Effector memory CD8-positive, alpha-beta T cell (primary cell): Measurements from ENCODE around the gene ABT1.

Experiments
- ATAC-seq: fragments of 150-1000 bp; cut with Tn5 transposase; replicated peaks from 2 replicates; pipeline ENCODE4 v1.10.0; 2021; ENCODE audit warnings: mild to moderate bottlenecking, moderate library complexity
- DNase-seq, 3 experiments: peaks; one replicate each; pipeline ENCODE4 v3.0.0; 2021
- H3K27ac Mint-ChIP-seq, 2 donors: one replicate each; pipeline ENCODE4 v1.8.0; 2022; ENCODE audit warnings: mild to moderate bottlenecking in 2 of 2, mixed read lengths in 2 of 2, moderate library complexity in 2 of 2
- H3K27me3 Mint-ChIP-seq, 2 donors: one replicate each; pipeline ENCODE4 v1.8.0; 2022; ENCODE audit warnings: mixed read lengths in 2 of 2
- H3K36me3 Mint-ChIP-seq: one replicate; pipeline ENCODE4 v1.8.0; 2022; ENCODE audit warnings: mild to moderate bottlenecking, moderate library complexity, mixed read lengths; ENCODE audit not compliant: insufficient read depth
- H3K4me1 Mint-ChIP-seq, 2 donors: one replicate each; pipeline ENCODE4 v1.8.0; 2022; ENCODE audit warnings: low read depth in 2 of 2, mixed read lengths in 2 of 2
- H3K4me3 Mint-ChIP-seq, 2 donors: one replicate each; pipeline ENCODE4 v1.8.0; 2022; ENCODE audit warnings: mild to moderate bottlenecking in 2 of 2, mixed read lengths in 2 of 2, moderate library complexity in 2 of 2
- H3K9me3 Mint-ChIP-seq, 2 donors: one replicate each; pipeline ENCODE4 v1.8.0; 2022; ENCODE audit warnings: mixed read lengths in 2 of 2

ABT1 gene

DNA sequence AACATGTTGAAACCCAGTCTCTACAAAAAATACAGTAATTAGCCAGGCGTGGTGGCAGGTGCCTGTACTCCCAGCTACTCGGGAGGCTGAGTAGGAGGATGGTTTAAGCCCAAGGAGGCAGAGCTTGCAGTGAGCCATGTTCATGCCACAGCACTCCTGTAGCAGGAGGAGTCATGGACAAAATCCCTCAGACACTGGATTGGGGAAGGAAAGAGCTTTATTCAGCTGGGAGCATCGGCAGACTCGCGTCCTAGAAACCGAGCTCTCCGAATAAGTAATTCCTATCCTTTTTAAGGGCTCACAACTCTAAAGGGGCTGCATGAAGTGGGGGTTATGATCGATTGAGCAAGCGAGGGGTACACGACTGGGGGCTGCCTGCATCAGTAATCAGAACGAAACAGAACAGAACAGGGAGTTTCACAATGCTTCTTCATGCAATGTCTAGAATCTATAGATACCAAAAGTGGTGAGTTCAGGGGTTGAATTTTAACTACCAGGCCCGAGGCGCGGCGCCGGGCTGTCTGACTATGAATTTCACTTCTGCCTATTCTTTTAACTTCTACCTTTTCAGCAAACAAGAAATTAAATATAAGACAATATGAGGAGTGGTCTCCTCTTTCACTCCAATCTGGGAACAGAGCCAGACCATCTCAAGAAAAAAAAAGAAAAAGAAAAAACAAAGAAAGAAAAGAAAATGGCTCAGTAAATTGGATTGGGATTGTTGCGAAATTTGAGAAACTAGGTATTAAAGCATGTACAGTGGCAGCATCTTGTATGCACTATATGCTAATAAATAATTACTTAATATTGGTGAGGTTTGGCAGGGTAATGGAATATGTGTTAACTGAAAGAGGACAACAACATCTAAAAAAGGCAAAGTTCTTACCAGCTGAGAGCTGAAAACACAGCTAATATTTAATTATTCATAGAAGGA is 35.0 kb upstream of the ABT1 start:
- H3K27me3 Mint-ChIP-seq = no peaks in the 10 kb centered on the region
- ATAC-seq = no peak
- H3K4me3 Mint-ChIP-seq = no peak overlapping the region
- DNase-seq = no peak
- peaks cover 2% of the 10 kb centered on the region for H3K36me3 Mint-ChIP-seq
- no peaks in the 10 kb centered on the region for H3K4me1 Mint-ChIP-seq
- no peak overlapping the region for H3K27ac Mint-ChIP-seq
- H3K9me3 Mint-ChIP-seq = no peaks in the 10 kb centered on the region

- no peak for ATAC-seq
These were observed 33.3 kb upstream of the ABT1 start for GRCh38 chr6:26563488-26563887.

DNA sequence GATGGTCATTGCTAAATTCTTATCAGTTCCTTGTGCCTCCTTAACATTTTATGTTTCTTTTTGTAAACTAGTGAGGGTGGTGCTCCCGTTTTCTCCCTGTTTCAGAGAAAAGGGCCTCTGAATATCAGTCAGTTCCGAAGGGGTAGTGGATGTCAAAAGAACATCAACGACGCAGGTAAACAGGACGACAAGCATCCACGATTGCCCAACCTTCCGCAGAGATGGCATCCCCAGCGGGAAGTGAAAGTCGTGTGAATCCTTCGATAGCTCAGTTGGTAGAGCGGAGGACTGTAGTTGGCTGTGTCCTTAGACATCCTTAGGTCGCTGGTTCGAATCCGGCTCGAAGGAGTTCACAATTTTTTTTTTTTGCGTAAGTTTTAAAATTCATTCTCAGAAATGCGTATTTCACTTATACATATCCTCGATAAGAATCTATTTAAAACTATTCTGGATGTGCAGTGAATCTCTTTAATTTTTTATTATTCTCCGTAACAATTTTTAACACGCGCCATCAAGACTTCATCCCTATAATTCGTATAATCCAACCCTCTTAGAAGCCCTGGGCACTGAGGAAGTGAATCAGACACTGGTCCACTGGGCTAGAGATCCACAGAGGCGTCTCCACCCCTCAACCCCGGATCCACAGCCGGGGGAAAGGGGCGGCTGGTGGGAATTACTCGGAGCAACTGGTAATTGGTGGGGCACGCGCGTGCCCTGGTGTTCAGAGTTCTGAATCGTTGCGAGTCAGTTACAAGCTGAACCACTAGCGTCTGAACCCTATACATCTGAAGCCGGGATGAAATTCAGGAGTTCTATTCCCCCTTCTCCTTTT is 27.9 kb upstream of the ABT1 start:
- H3K36me3 Mint-ChIP-seq = peaks cover 51% of the 10 kb centered on the region
- H3K4me1 Mint-ChIP-seq = peaks cover 17 to 19% of the 10 kb centered on the region in 2 donors
- peaks cover 7 to 10% of the 10 kb centered on the region in 2 donors for H3K27me3 Mint-ChIP-seq
- ATAC-seq = peak; percentile 80
- DNase-seq = peak; percentile 99 to 100 (median 100)
- H3K9me3 Mint-ChIP-seq = peaks cover 4 to 9% of the 10 kb centered on the region in 2 donors
- peak overlapping the region; percentile 97 to 98 for H3K4me3 Mint-ChIP-seq
- peak overlapping the region; percentile 100 for H3K27ac Mint-ChIP-seq

More at GRCh38 chr6:26563488-26563887, 33.3 kb upstream of the ABT1 start:
- Mint-ChIP-seq H3K4me3 (no peak overlapping the region), H3K9me3 (peaks cover 2 to 3% of the 10 kb centered on the region in 2 donors), H3K27ac (no peak overlapping the region), H3K27me3 (peaks cover 2 to 4% of the 10 kb centered on the region in 2 donors), H3K4me1 (peaks cover 2 to 3% of the 10 kb centered on the region in 2 donors), H3K36me3 (peaks cover 19% of the 10 kb centered on the region)
- no peak for DNase-seq

DNA sequence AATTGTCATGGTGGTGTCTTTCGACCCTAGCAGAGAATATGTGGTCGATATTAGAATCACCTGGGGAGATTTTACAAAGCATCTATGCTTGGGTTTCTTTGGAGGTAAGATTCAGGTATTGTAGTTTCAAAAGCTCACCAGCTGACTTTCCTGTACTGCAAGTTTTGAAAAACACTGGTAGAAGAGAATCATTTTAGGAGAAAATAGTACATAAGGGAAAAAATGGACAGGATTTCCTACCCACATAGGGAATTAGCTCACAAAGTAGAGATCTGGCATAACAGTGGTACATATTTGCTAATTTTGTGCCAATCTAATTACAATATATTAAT is 27.4 kb upstream of the ABT1 start:
- ATAC-seq (no peak), DNase-seq (no peak)
- H3K27me3 Mint-ChIP-seq = peaks cover 7 to 10% of the 10 kb centered on the region in 2 donors
- peak overlapping the region; percentile 97 to 98 for H3K4me3 Mint-ChIP-seq
- H3K36me3 Mint-ChIP-seq = peaks cover 51% of the 10 kb centered on the region
- peaks cover 4 to 9% of the 10 kb centered on the region in 2 donors for H3K9me3 Mint-ChIP-seq
- peak overlapping the region; percentile 100 for H3K27ac Mint-ChIP-seq
- peaks cover 17 to 19% of the 10 kb centered on the region in 2 donors for H3K4me1 Mint-ChIP-seq

DNA sequence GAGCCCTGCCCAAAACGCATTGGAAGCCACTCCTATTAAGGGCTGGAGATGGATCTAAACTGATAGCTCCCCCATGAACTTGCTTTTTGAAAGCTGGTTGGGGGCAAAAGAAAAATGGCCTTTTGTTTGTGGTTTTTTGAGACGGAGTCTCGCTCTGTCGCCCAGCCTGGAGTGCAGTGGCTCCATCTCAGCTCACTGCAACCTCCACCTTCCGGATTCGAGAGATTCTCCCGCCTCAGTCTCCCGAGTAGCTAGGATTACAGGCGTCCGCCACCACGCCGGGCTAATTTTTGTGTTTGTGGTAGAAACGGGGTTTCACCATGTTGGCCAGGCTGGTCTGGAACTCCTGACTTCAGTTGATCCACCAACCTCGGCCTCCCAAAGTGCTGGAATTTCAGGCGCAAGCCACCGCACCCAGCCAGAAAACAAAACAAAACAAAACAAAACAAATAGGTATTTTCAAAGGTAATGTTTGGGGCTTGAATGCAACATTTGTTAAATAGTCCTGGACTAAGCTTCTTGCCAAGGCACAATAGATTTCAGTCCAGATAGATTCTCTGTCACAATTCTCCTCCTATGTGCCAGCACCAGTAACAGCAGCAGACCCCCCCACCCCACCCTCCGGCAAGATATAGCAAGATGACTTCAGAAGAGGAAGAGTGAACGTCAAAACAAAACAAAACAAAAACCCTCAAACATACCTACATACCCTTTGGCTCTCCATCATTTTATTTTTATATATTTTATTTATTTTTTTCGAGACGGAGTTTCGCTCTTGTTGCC is 26.5 kb upstream of the ABT1 start:
- DNase-seq = no peak
- Mint-ChIP-seq H3K9me3 (peaks cover 4 to 9% of the 10 kb centered on the region in 2 donors), H3K4me1 (peaks cover 17 to 19% of the 10 kb centered on the region in 2 donors), H3K27ac (peak overlapping the region in 1 of 2 donors; percentile 6), H3K4me3 (no peak overlapping the region), H3K27me3 (peaks cover 7 to 10% of the 10 kb centered on the region in 2 donors), H3K36me3 (peaks cover 51% of the 10 kb centered on the region)
- no peak for ATAC-seq

DNA sequence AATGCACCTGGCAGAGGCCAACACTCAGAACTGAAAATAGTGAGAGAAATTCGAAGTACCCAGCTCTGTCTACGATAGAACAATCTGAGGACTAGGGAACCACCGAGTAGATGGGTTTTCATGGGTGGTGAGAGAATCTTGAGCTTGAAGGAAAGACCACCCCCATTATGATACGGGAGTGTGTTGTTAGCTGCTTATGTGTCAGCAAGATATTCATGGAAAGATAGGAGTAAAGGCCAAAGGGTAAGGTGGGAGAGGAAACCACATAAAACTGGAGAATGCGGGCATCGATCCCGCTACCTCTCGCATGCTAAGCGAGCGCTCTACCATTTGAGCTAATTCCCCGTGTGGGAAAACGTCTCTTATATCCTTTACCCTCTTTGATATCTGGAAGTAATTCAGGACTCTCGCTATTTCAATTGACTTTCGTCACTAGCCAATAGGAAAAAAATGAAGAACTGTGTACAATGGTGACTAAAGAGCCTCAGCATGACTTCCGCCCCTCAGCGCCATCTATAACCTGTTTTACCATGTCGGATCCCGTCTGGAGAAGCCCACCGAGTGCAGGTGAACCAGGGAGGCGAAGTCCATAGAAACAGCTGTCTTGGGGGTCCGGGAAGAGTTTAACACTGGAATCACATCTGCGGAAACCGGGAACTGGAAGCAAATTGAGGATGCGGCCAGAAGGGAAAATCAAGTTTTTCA is 25.0 kb upstream of the ABT1 start:
- Mint-ChIP-seq H3K4me3 (peak overlapping the region; percentile 79 to 90), H3K4me1 (peaks cover 21 to 24% of the 10 kb centered on the region in 2 donors), H3K36me3 (peaks cover 57% of the 10 kb centered on the region), H3K27me3 (peaks cover 7 to 10% of the 10 kb centered on the region in 2 donors), H3K9me3 (peaks cover 4 to 9% of the 10 kb centered on the region in 2 donors), H3K27ac (peak overlapping the region; percentile 82 to 96)
- peak; percentile 40 to 56 (median 51) for DNase-seq
- ATAC-seq = peak; percentile 54

- H3K4me3 Mint-ChIP-seq = no peak overlapping the region
- ATAC-seq (no peak), DNase-seq (no peak)
- peaks cover 38% of the 10 kb centered on the region for H3K36me3 Mint-ChIP-seq
- H3K4me1 Mint-ChIP-seq = peaks cover 21 to 23% of the 10 kb centered on the region in 2 donors
- H3K9me3 Mint-ChIP-seq = peaks cover 0 to 7% of the 10 kb centered on the region in 2 donors
- no peak overlapping the region for H3K27ac Mint-ChIP-seq
- no peaks in the 10 kb centered on the region for H3K27me3 Mint-ChIP-seq
These were observed 21.2 kb upstream of the ABT1 start for GRCh38 chr6:26575494-26575939.

DNA sequence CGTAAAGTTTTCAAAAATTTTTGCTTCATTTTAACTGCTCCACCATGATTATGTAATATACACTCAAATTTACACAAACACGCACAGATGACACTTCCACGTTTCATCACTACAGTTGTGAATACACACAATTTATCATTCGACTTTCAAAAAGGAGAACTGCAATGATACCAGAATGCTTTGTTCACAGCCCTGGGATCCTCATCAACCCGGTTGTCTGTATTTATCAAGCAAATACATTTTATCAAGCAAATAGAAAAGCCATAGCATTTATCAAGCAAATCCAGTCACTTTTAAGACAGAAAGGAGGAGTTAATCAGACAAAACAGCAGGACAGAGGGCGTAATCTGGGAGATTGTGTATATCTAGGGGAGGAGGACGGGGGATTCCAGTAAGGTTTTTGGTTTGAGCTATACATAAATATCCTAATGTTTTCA is 20.3 kb upstream of the ABT1 start:
- H3K27me3 Mint-ChIP-seq = no peaks in the 10 kb centered on the region
- ATAC-seq (no peak), DNase-seq (no peak)
- H3K9me3 Mint-ChIP-seq = peaks cover 0 to 7% of the 10 kb centered on the region in 2 donors
- peaks cover 36% of the 10 kb centered on the region for H3K36me3 Mint-ChIP-seq
- H3K4me1 Mint-ChIP-seq = peaks cover 21 to 22% of the 10 kb centered on the region in 2 donors
- peak overlapping the region; percentile 78 to 85 for H3K4me3 Mint-ChIP-seq
- peak overlapping the region; percentile 95 to 98 for H3K27ac Mint-ChIP-seq

DNA sequence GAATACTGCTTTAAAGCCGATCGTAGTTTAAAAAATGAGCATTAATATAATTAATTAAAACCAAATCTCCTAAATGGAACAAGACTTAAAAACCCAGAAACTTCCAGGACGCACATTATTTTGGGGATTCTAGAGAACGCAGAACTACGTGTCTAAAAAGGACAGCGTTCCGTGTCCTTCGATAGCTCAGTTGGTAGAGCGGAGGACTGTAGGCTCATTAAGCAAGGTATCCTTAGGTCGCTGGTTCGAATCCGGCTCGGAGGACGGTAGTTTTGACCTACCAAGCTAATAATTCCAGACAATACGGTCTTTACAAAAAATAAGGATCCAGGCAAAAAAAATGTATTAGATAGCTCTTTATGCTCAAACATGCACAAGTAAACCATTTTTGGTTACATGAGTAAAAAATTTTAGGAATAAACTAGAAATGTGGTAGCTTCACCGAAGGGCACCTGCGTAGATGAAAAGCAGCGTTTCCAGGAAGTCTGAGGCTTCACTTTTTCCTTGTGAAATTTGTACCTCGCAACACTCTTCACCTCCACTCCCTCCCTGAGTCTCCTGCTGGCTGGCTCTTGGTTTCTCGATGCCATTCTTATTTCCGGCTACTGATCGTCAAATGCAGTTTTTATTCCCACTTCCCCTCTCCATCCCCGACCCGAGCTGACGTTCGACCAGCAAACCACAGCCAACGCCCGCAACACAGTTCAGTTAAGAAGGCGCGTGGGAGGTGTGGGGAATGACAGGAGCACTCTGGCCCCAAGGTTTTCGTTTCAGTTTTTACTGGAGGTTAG is 19.6 kb upstream of the ABT1 start:
- H3K4me1 Mint-ChIP-seq = peaks cover 15 to 17% of the 10 kb centered on the region in 2 donors
- peaks cover 0 to 7% of the 10 kb centered on the region in 2 donors for H3K9me3 Mint-ChIP-seq
- H3K36me3 Mint-ChIP-seq = peaks cover 29% of the 10 kb centered on the region
- peak overlapping the region; percentile 95 to 98 for H3K27ac Mint-ChIP-seq
- H3K4me3 Mint-ChIP-seq = peak overlapping the region; percentile 78 to 85
- no peaks in the 10 kb centered on the region for H3K27me3 Mint-ChIP-seq
- DNase-seq = peak; percentile 55 to 58 (median 58)
- peak; percentile 56 for ATAC-seq

DNA sequence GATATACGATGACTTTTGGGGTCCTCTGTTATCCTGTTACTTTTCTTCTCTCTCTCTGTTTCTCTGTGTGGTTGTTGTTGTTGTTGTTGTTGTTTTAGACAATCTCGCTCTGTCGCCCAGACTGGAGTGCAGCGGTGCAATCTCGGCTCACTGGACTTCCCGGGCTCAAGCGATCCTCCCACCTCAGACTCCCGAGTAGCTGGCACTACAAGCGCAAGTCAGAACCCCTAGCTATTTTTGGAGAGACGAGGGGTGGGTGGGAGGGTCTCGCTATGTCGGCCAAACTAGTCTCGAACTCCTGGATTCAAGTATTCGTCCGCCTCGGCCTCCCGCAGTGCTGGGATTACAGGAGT is 19.1 kb upstream of the ABT1 start:
- Mint-ChIP-seq H3K4me1 (peaks cover 14% of the 10 kb centered on the region in 2 donors), H3K27ac (peak overlapping the region; percentile 95 to 98), H3K4me3 (peak overlapping the region; percentile 78 to 85), H3K9me3 (peaks cover 0 to 7% of the 10 kb centered on the region in 2 donors), H3K27me3 (no peaks in the 10 kb centered on the region), H3K36me3 (peaks cover 23% of the 10 kb centered on the region)
- no peak for DNase-seq
- no peak for ATAC-seq

DNA sequence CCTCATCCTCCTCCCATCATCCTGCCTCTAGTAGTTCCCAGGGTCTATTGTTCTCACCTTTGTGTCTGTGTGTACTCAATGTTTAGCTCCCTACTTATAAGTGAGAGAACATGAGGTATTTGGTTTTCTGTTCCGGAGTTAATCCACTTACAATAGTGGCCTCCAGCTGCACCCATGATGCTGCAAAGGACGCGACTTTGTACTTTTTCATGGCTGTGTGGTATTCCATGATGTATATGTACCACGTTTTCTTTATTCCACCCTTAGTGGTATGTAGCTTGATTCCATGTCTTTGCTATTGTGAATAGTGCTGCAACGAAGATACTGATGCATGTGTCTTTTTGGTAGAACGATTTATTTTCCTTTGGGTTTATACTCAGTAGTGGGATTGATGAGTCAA is 18.5 kb upstream of the ABT1 start:
- peaks cover 22% of the 10 kb centered on the region for H3K36me3 Mint-ChIP-seq
- ATAC-seq (no peak), DNase-seq (no peak)
- peaks cover 0 to 4% of the 10 kb centered on the region in 2 donors for H3K27me3 Mint-ChIP-seq
- peaks cover 13 to 14% of the 10 kb centered on the region in 2 donors for H3K4me1 Mint-ChIP-seq
- H3K27ac Mint-ChIP-seq = no peak overlapping the region
- H3K4me3 Mint-ChIP-seq = peak overlapping the region in 1 of 2 donors; percentile 85
- peaks cover 0 to 7% of the 10 kb centered on the region in 2 donors for H3K9me3 Mint-ChIP-seq
